CD4-positive, alpha-beta T cell treated with Interferon alpha-2 for 1 hour (primary cell): Measurements from ENCODE around the gene USP2.

Experiments used
- DNase-seq, 2 donors: peaks; one replicate each; pipeline ENCODE4 v3.0.0-alpha.2; 2020 to 2022

The USP2 gene

GRCh38 chr11:119320240-119320775, 61.2 kb downstream of the USP2 start:
- DNase-seq = no peak

GRCh38 chr11:119319700-119320239, 61.7 kb downstream of the USP2 start:
- DNase-seq = no peak

- no peak for DNase-seq
These were observed 62.3 kb downstream of the USP2 start for GRCh38 chr11:119319136-119319699.

- peak in 1 of 2 donors; percentile 57 for DNase-seq
These were observed 63.0 kb downstream of the USP2 start for GRCh38 chr11:119318240-119319135.

- no peak for DNase-seq
These were observed 63.8 kb downstream of the USP2 start for GRCh38 chr11:119317592-119318239.

GRCh38 chr11:119316729-119317591, 64.5 kb downstream of the USP2 start, which contains the start of gene MCAM:
TSS of gene MCAM (minus strand) at chr11:119317130. CDS start at chr11:119317101, 29 bp downstream.
- no peak for DNase-seq

GRCh38 chr11:119316016-119316728, 65.3 kb downstream of the USP2 start:
- no peak for DNase-seq

- DNase-seq = peak; percentile 31 to 51
These were observed 66.1 kb downstream of the USP2 start for GRCh38 chr11:119315131-119316015.

GRCh38 chr11:119314726-119315125, 66.8 kb downstream of the USP2 start:
- no peak for DNase-seq

GRCh38 chr11:119310682-119311052, 70.8 kb downstream of the USP2 start:
- DNase-seq = no peak

- no peak for DNase-seq
These were observed 71.4 kb downstream of the USP2 start for GRCh38 chr11:119309953-119310681.

GRCh38 chr11:119309411-119309810, 72.1 kb downstream of the USP2 start:
- no peak for DNase-seq

GRCh38 chr11:119307974-119308373, 73.5 kb downstream of the USP2 start:
- DNase-seq = no peak

- no peak for DNase-seq
These were observed 74.3 kb downstream of the USP2 start for GRCh38 chr11:119307219-119307618.

- DNase-seq = peak in 1 of 2 donors; percentile 35
These were observed 75.1 kb downstream of the USP2 start for GRCh38 chr11:119306373-119306890.

- no peak for DNase-seq
These were observed 75.7 kb downstream of the USP2 start for GRCh38 chr11:119305556-119306372.
